Endothelial cell (in vitro differentiated cells): ENCODE data around the gene IGFLR1. TPM values are rescaled to one million over a fixed set of nuclear protein-coding genes. Genes with fewer than 3 reads are reported as not detected.
A peak's percentile ranks its signal among the peaks of the same experiment; 100 is the strongest.

Experiments used
- DNase-seq: peaks from one replicate; pipeline ENCODE4 v3.0.0; 2021; ENCODE audit warnings: low spot score
- H3K27ac Mint-ChIP-seq: one replicate; pipeline ENCODE4 v1.8.0; 2021; ENCODE audit warnings: mixed read lengths, inconsistent platforms; ENCODE audit not compliant: unreplicated experiment
- H3K27me3 Mint-ChIP-seq: one replicate; pipeline ENCODE4 v1.8.0; 2021; ENCODE audit warnings: mild to moderate bottlenecking, moderate library complexity, mixed read lengths, inconsistent platforms; ENCODE audit not compliant: unreplicated experiment
- H3K36me3 Mint-ChIP-seq: one replicate; pipeline ENCODE4 v1.8.0; 2021; ENCODE audit warnings: mild to moderate bottlenecking, low read depth, mixed read lengths, inconsistent platforms; ENCODE audit not compliant: unreplicated experiment
- H3K4me1 Mint-ChIP-seq: one replicate; pipeline ENCODE4 v1.8.0; 2021; ENCODE audit warnings: mild to moderate bottlenecking, mixed read lengths, inconsistent platforms; ENCODE audit not compliant: unreplicated experiment
- H3K4me3 Mint-ChIP-seq: one replicate; pipeline ENCODE4 v1.8.0; 2021; ENCODE audit warnings: mild to moderate bottlenecking, mixed read lengths, inconsistent platforms; ENCODE audit not compliant: unreplicated experiment
- H3K9me3 Mint-ChIP-seq: one replicate; pipeline ENCODE4 v1.8.0; 2021; ENCODE audit warnings: mixed read lengths, inconsistent platforms; ENCODE audit not compliant: unreplicated experiment
- CTCF ChIP-seq: fragments of 200-600 bp; sonication (generic); IDR thresholded peaks from one replicate; pipeline ENCODE4 v1.5.0; 2021; ENCODE audit warnings: antibody characterized with exemption; ENCODE audit not compliant: unreplicated experiment
- total RNA-seq: library from RNA; stranded (reverse); fragmentation: NEBNext Ultra II Directional; extraction: Animal tissue kit (Norgen Biotek cat#: 25700); gene quantifications from one replicate; pipeline ENCODE4 v1.2.1, GENCODE V29; 2021; ENCODE audit not compliant: unreplicated experiment

Gene IGFLR1
- total RNA-seq, 1 donor from 2014 or later: 3.2 TPM

DNA sequence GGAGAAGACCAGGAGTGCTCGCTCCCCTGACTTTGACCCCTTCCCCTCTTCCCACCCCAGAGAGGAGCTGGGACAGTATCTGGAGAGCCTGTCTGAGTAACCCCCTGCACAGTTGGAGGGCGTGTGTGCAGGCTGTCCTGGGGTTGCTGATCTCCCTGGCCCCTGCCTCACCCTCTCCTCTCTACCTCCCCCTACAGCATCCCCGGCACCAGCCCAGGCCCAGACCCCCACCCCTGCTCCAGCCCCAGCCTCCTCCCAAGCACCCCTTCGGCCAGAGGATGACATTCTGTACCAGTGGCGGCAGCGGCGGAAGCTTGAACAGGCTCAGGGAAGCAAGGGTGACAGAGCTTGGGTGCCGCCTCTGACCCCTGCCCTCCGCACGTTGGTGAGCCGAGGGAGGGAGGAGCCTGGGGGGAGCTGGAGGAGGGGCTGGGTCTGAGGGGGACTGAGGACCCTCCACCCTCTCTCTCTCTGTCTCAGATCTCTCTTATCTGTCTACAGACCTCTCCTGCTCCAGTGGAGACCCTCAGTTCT is 24.4 kb upstream of the IGFLR1 start:
- no peaks in the 10 kb centered on the region for H3K4me1 Mint-ChIP-seq
- TF ChIP-seq CTCF: no peak
- H3K27me3 Mint-ChIP-seq: peaks cover 7% of the 10 kb centered on the region
- no peak overlapping the region for H3K27ac Mint-ChIP-seq
- peak overlapping the region; percentile 31 for H3K4me3 Mint-ChIP-seq
- no peaks in the 10 kb centered on the region for H3K9me3 Mint-ChIP-seq
- H3K36me3 Mint-ChIP-seq: peaks cover 5% of the 10 kb centered on the region
- DNase-seq: no peak

- H3K27ac Mint-ChIP-seq: no peak overlapping the region
- peaks cover 5% of the 10 kb centered on the region for H3K36me3 Mint-ChIP-seq
- no peak overlapping the region for H3K4me3 Mint-ChIP-seq
- peaks cover 5% of the 10 kb centered on the region for H3K27me3 Mint-ChIP-seq
- H3K9me3 Mint-ChIP-seq: no peaks in the 10 kb centered on the region
- H3K4me1 Mint-ChIP-seq: no peaks in the 10 kb centered on the region
- no peak for DNase-seq
- no peak for TF ChIP-seq CTCF
These were observed 22.4 kb upstream of the IGFLR1 start for GRCh38 chr19:35764432-35765315.

- Mint-ChIP-seq H3K4me1 (peaks cover 14% of the 10 kb centered on the region), H3K4me3 (no peak overlapping the region), H3K9me3 (no peaks in the 10 kb centered on the region), H3K27ac (no peak overlapping the region), H3K27me3 (peaks cover 19% of the 10 kb centered on the region), H3K36me3 (no peaks in the 10 kb centered on the region)
- DNase-seq: no peak
- TF ChIP-seq CTCF: no peak
These were observed 18.6 kb upstream of the IGFLR1 start for GRCh38 chr19:35760711-35761349.

DNA sequence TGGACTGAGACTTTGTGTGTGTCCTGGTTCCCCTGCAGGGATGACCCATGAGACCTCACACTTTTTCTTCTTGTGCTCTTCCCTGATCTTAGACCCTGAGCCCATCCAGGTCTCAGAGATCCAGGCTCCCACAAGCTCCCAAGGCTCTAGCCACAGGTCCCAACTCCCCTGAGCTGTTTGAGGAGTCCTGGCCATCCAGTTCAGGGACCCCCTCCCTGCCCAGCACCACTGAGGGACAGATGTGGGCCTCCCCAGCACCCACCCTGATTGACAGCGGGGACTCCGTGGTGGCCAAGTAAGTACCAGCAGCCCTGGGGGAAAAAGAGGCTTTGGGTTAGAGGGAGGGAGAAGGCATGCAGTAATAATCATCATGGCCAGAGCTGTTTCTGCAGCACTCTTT is 17.4 kb upstream of the IGFLR1 start:
- no peak for DNase-seq
- Mint-ChIP-seq H3K27ac (peak overlapping the region; percentile 31), H3K4me1 (peaks cover 18% of the 10 kb centered on the region), H3K4me3 (peak overlapping the region; percentile 70), H3K36me3 (peaks cover 5% of the 10 kb centered on the region), H3K27me3 (peaks cover 21% of the 10 kb centered on the region), H3K9me3 (no peaks in the 10 kb centered on the region)
- no peak for TF ChIP-seq CTCF
